ENCODE measurements around the gene TMEM179B.

The TMEM179B gene

DNA sequence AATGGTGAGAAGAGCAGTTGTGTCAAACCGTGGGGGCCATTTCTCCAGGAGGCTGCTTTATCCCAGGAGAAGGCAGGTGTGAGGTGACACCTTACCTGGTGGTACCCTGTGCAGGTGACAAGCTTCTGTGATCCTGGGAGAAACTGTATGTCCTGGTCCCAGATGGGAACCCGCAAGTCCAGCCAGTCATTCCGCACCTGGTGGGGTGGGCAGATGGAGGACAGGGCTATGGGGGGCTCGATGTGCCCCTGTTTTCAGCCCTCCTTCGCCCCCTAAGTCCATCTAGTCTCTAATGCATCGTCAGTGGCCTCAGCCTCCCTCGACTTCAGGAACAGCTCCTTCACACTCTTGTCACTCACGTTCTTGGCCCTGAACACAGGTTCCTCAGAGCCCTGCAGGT, 48.1 kb downstream of the TMEM179B start:
- no peak for FAIRE-seq

- no peak for FAIRE-seq
These were observed 52.1 kb downstream of the TMEM179B start, which contains the start of gene WDR74 for GRCh38 chr11:62839050-62839945. Gene WDR74, minus strand, starts transcription at chr11:62839590. Its CDS starts 20 bp downstream, at chr11:62839570.
